SW480 (cell line): ENCODE data around the gene ADGRG3.

Source experiments
- DNase-seq: peaks from one replicate; pipeline ENCODE4 v3.0.0-alpha.2; 2016; ENCODE audit warnings: low spot score

ADGRG3 gene

GRCh38 chr16:57681950-57682728, 14.0 kb downstream of the ADGRG3 start:
- no peak for DNase-seq

- DNase-seq: no peak
Measured at GRCh38 chr16:57682809-57683635, 14.9 kb downstream of the ADGRG3 start.

GRCh38 chr16:57683636-57684545, 15.8 kb downstream of the ADGRG3 start:
- DNase-seq: no peak

- DNase-seq: no peak
Measured at GRCh38 chr16:57684626-57685358, 16.7 kb downstream of the ADGRG3 start.

- DNase-seq: no peak
Measured at GRCh38 chr16:57685633-57686032, 17.5 kb downstream of the ADGRG3 start.

GRCh38 chr16:57686577-57686976, 18.5 kb downstream of the ADGRG3 start:
- DNase-seq: no peak

- DNase-seq: no peak
Measured at GRCh38 chr16:57687363-57687929, 19.3 kb downstream of the ADGRG3 start.

GRCh38 chr16:57688487-57688986, 20.4 kb downstream of the ADGRG3 start:
- DNase-seq: no peak

- no peak for DNase-seq
Measured at GRCh38 chr16:57688987-57689761, 21.1 kb downstream of the ADGRG3 start.

GRCh38 chr16:57689762-57690558, 21.9 kb downstream of the ADGRG3 start:
- DNase-seq: no peak

- DNase-seq: no peak
Measured at GRCh38 chr16:57690782-57691471, 22.8 kb downstream of the ADGRG3 start.

- no peak for DNase-seq
Measured at GRCh38 chr16:57692636-57693035, 24.5 kb downstream of the ADGRG3 start.

GRCh38 chr16:57693550-57693949, 25.4 kb downstream of the ADGRG3 start:
- DNase-seq: no peak

- no peak for DNase-seq
Measured at GRCh38 chr16:57694231-57694724, 26.2 kb downstream of the ADGRG3 start.

GRCh38 chr16:57694725-57695679, 26.9 kb downstream of the ADGRG3 start, which contains the start of gene DRC7:
DRC7 (plus strand) TSS chr16:57694806; CDS start chr16:57697950, 3,144 bp downstream.
- peak; percentile 55 for DNase-seq

- no peak for DNase-seq
Measured at GRCh38 chr16:57695680-57696069, 27.6 kb downstream of the ADGRG3 start.

- no peak for DNase-seq
Measured at GRCh38 chr16:57696240-57696639, 28.1 kb downstream of the ADGRG3 start.
